Measurements from ENCODE around the gene EPN1. TPM values are rescaled to one million over a fixed set of nuclear protein-coding genes. Genes with fewer than 3 reads are reported as not detected.

The EPN1 gene
- total and polyA plus RNA-seq, 2 of the 13 experiments (the other 11 are each of a cell fraction or from before 2014, with no cell fraction given): 28.9 to 31.7 TPM

DNA sequence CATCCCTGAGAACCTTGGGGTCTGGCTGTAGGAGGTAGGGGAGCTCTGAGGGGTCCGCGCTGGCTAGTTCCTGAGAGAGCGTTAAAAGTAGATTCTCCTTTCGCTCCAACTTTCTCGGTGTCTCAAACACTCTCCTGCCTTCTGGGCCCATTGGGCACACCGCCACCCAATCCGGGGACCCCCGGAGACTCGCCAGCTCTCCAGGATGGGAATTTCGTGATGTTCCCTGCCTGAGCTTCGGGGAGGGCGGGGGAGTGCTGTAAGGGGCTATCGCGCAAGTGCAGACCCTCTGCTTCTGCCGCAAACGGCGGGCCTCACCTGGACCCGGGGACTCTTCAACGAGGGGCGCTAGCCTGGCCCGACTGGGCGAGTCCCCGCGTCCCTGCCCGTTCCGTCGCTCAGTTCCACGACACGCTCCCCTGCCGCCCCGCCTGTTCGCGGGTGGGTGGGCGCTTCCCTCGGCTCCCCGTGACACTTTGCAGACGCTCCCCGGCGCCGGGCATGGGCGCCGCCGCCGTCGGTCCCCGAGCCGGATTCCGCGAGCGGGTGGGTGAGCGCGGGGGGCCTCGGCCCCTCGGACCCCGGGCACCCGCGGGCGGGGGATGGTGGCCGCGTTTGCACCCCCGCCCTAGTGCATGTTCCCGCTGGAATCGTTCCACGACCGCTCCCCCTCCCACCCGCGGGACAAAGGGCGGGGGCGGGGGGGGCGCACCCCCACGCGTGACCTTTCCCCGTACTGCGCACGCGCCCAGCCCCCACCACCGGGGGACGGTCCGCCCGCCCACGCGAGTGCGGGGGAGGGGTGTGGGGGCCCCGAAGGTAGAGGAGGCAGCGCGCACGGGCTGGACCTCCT is 27.1 kb upstream of the EPN1 start, which contains the start of gene CCDC106 (continued):
- TF ChIP-seq RERE (CRISPR knock-in tag; IDR thresholded peaks at IDR 0.05; ENCODE audit: low read depth): no peak
- 0 out of 2 replicates have a peak, but pooled peaks have one; percentile 20 for TF ChIP-seq HMG20B (CRISPR knock-in tag; conservative IDR thresholded peaks at IDR 0.05)
- TF ChIP-seq, protein P1, sequence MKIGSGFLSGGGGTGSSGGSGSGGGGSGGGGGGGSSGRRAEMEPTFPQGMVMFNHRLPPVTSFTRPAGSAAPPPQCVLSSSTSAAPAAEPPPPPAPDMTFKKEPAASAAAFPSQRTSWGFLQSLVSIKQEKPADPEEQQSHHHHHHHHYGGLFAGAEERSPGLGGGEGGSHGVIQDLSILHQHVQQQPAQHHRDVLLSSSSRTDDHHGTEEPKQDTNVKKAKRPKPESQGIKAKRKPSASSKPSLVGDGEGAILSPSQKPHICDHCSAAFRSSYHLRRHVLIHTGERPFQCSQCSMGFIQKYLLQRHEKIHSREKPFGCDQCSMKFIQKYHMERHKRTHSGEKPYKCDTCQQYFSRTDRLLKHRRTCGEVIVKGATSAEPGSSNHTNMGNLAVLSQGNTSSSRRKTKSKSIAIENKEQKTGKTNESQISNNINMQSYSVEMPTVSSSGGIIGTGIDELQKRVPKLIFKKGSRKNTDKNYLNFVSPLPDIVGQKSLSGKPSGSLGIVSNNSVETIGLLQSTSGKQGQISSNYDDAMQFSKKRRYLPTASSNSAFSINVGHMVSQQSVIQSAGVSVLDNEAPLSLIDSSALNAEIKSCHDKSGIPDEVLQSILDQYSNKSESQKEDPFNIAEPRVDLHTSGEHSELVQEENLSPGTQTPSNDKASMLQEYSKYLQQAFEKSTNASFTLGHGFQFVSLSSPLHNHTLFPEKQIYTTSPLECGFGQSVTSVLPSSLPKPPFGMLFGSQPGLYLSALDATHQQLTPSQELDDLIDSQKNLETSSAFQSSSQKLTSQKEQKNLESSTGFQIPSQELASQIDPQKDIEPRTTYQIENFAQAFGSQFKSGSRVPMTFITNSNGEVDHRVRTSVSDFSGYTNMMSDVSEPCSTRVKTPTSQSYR (CRISPR knock-in tag; IDR thresholded peaks at IDR 0.05; ENCODE audit: borderline replicate concordance): peak; percentile 74; the same call in 1 of the 2 replicates
- 0 out of 2 replicates have a peak, but pooled peaks have one; percentile 59 for TF ChIP-seq ESRRA (CRISPR knock-in tag; IDR thresholded peaks at IDR 0.05; ENCODE audit: low read depth)
- TF ChIP-seq, protein P2, sequence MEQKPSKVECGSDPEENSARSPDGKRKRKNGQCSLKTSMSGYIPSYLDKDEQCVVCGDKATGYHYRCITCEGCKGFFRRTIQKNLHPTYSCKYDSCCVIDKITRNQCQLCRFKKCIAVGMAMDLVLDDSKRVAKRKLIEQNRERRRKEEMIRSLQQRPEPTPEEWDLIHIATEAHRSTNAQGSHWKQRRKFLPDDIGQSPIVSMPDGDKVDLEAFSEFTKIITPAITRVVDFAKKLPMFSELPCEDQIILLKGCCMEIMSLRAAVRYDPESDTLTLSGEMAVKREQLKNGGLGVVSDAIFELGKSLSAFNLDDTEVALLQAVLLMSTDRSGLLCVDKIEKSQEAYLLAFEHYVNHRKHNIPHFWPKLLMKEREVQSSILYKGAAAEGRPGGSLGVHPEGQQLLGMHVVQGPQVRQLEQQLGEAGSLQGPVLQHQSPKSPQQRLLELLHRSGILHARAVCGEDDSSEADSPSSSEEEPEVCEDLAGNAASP (CRISPR knock-in tag; IDR thresholded peaks at IDR 0.05; ENCODE audit: borderline replicate concordance): peak; percentile 59; the same call in 1 of the 2 replicates
- no peak for TF ChIP-seq HOXA9 (CRISPR knock-in tag; IDR thresholded peaks at IDR 0.05; ENCODE audit: borderline replicate concordance)
